ENCODE data around the gene TFAP2E.

DNA sequence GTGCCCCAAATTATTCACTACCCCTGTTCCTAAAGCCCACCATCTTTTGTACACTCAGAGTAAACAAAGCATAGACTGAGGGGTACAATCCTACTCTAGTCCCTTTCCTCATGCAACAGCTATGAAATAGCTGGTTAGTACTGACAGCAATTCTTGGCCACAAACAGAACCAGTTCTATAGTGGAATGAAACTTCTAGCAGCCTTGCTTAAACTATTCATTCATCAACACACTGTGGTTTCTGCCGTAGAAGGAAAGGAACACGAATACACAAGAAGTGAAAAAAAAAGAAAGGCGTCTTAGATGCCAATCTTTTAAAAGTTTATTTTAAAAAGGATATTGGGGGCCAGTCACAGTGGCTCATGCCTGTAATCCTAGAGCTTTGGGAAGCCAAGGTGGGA is 58.3 kb downstream of the TFAP2E start:
- no peak for TF ChIP-seq POLR2A (IDR thresholded peaks at IDR 0.05)
- TF ChIP-seq, protein P1, sequence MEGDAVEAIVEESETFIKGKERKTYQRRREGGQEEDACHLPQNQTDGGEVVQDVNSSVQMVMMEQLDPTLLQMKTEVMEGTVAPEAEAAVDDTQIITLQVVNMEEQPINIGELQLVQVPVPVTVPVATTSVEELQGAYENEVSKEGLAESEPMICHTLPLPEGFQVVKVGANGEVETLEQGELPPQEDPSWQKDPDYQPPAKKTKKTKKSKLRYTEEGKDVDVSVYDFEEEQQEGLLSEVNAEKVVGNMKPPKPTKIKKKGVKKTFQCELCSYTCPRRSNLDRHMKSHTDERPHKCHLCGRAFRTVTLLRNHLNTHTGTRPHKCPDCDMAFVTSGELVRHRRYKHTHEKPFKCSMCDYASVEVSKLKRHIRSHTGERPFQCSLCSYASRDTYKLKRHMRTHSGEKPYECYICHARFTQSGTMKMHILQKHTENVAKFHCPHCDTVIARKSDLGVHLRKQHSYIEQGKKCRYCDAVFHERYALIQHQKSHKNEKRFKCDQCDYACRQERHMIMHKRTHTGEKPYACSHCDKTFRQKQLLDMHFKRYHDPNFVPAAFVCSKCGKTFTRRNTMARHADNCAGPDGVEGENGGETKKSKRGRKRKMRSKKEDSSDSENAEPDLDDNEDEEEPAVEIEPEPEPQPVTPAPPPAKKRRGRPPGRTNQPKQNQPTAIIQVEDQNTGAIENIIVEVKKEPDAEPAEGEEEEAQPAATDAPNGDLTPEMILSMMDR (IDR thresholded peaks at IDR 0.05): no peak
- TF ChIP-seq POLR2AphosphoS5 (IDR thresholded peaks at IDR 0.05): no peak

Measured in stomach (tissue), 4 donors.